ENCODE results near the gene SAMM50.

DNA sequence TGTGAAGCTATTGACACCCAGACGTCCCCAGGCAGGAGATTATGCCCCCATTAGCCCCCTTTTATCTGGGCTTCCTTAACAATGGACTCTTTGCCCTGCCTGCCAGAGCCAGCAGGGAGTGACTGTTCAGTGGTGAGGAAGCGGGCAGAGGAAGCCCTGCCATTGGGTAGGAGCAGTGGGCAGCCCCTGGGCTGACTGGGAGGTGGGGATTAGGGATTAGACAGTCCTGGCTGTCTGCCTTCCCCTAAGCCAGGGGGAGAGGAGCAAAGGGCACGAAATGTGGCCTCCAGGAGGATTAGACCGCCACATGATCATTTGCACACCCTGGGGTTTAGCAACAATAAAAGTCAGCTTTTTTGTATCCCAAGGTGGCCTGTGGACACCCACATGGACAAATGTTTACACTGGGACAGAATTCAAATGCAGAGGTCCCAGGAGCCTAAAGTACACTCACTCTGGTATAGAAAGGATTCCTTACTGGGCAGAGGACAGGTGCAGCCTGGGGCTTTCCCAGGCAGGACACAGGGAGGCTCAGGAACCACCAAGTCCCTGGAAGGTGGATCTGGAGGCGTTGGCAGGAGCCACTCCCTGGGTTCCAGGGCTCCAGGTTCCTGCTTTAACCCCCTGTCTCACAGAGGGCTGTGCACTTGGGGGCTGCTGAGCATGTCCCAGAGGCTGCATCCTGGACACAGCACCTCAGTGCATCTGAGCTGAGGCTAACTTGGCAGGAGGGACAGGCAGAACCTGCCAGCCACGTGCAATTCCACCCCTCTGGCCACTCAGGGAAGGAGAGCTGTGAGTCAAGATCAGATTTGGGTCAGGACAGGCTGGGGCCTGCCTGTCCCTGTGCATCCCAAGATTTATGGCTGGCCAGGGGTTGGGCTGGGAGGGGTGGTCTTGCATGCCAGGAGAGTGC, 29.6 kb upstream of the SAMM50 start:
- TF ChIP-seq, protein P1, sequence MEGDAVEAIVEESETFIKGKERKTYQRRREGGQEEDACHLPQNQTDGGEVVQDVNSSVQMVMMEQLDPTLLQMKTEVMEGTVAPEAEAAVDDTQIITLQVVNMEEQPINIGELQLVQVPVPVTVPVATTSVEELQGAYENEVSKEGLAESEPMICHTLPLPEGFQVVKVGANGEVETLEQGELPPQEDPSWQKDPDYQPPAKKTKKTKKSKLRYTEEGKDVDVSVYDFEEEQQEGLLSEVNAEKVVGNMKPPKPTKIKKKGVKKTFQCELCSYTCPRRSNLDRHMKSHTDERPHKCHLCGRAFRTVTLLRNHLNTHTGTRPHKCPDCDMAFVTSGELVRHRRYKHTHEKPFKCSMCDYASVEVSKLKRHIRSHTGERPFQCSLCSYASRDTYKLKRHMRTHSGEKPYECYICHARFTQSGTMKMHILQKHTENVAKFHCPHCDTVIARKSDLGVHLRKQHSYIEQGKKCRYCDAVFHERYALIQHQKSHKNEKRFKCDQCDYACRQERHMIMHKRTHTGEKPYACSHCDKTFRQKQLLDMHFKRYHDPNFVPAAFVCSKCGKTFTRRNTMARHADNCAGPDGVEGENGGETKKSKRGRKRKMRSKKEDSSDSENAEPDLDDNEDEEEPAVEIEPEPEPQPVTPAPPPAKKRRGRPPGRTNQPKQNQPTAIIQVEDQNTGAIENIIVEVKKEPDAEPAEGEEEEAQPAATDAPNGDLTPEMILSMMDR (conservative IDR thresholded peaks at IDR 0.05 in 1 of 2, IDR thresholded peaks at IDR 0.05 in 1 of 2; ENCODE audit: low read depth in 1 of 2, low read length in 2 of 2): no peak
- TF ChIP-seq EZH2 (IDR thresholded peaks at IDR 0.05; ENCODE audit: low read length, missing control alignments): no peak
